HG03280 (cell line): ENCODE data around the gene AGTPBP1.

Experiments
- ATAC-seq: cut with Tn5 transposase; IDR thresholded peaks from one replicate; pipeline ENCODE4 v1.9.1; 2021; ENCODE audit warnings: mild to moderate bottlenecking, moderate library complexity; ENCODE audit not compliant: unreplicated experiment

Gene AGTPBP1

GRCh38 chr9:85505612-85506011 is 236.1 kb downstream of the AGTPBP1 start:
- ATAC-seq: no peak

- ATAC-seq: no peak
Observed at GRCh38 chr9:85502815-85503655, 238.7 kb downstream of the AGTPBP1 start.

DNA sequence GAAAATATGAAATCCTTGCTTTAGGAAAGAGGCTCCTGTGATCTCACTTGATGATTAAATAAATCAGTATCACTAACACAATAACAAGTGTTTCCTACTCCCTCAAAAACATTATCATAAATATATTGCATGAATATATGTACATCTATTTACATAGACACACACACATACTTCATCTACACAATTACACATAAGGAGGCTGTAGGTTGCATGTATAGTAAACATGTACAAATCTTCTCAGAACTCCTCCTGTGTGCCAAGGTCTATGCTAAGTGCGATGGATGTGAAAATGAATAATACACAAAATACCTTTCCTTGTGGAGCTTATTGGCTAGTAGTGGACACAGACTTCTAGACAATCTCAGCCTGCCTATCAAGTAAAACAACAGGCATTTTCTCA is 239.9 kb downstream of the AGTPBP1 start:
- no peak for ATAC-seq

DNA sequence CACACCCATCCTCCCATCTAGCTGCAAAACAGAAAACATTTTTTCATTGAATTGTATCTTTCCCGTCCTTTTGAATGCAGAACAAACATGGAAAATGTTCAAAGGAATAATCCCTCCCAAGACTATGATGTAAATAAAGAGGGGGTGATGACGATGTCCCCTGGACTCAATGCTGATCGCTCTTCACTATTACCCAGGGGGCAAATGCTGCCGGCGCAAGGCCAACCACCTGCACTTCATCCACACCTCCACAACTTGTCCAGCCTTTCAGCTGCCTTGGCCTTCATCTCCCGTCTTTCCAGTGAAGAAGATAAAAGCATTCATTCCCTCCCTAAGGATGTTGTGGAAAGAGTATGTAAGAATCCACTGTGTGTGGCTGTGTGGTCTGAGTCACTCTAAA is 240.3 kb downstream of the AGTPBP1 start:
- ATAC-seq: no peak
